Ovary (tissue), 10 donors: ENCODE results near the gene SLC7A1. TPM values are rescaled to one million over a fixed set of nuclear protein-coding genes. Genes with fewer than 3 reads are reported as not detected.
"Not testable (repeated sequence)": the region's sequence is repeated elsewhere in the genome, so short reads cannot be mapped to it uniquely, and the experiment has no call there.

Experiments
- DNase-seq, 5 donors: peaks; one replicate each; pipeline ENCODE4 v3.0.0-alpha.2; 2019 to 2020
- H3K27ac ChIP-seq, 2 donors: fragments of 200-600 bp; one replicate each; pipeline versions ENCODE4 v1.5.1 to v1.8.0; 2019 to 2022
- H3K27me3 ChIP-seq: fragments of 200-600 bp; one replicate; pipeline ENCODE4 v1.8.0; 2022
- H3K36me3 ChIP-seq: fragments of 200-600 bp; sonication (generic); one replicate; pipeline ENCODE4 v1.5.1; 2019
- H3K4me1 ChIP-seq: one replicate; pipeline ENCODE4 v1.8.1; 2013; ENCODE audit warnings: mild to moderate bottlenecking, moderate library complexity; ENCODE audit not compliant: insufficient read depth
- H3K4me3 ChIP-seq: fragments of 200-600 bp; sonication (generic); one replicate; pipeline ENCODE4 v1.5.1; 2017
- H3K9me3 ChIP-seq, 2 donors: fragments of 200-600 bp in 1 of 2; sonication (generic) in 1 of 2; one replicate each; pipeline versions ENCODE4 v1.5.1 to v1.8.1; 2013 to 2019; ENCODE audit warnings: mild to moderate bottlenecking in 1 of 2, moderate library complexity in 1 of 2
- CTCF ChIP-seq, 3 donors: fragments of 450-650 bp in 2 of 3; fragments of 200-600 bp in 1 of 3; IDR thresholded peaks; one replicate each; pipeline versions ENCODE4 v1.5.1 to v1.8.0; 2016 to 2022; ENCODE audit warnings: antibody characterized with exemption in 3 of 3, mild to moderate bottlenecking in 1 of 3
- EP300 ChIP-seq: sonication (generic); formaldehyde crosslinking; IDR thresholded peaks from one replicate; pipeline ENCODE4 v1.6.1; 2017; ENCODE audit warnings: antibody characterized with exemption
- POLR2A ChIP-seq: fragments of 450-650 bp; IDR thresholded peaks from one replicate; pipeline ENCODE4 v1.6.1; 2017; ENCODE audit warnings: antibody characterized with exemption, mild to moderate bottlenecking, moderate library complexity
- WGBS, 3 donors: extraction: QIAGEN DNeasy Blood & Tissue Kit in 1 of 3; methylation state at CpG; one replicate each; pipeline versions ENCODE4 v1.1.5 to v1.1.7; 2013 to 2017; 5-methylcytosine and 5-hydroxymethylcytosine counted together
- intact Hi-C, 4 donors: fragments of 100-400 bp; cut with DNase I; formaldehyde crosslinking; loops; one replicate each; pipeline versions ENCODE4 v1.11.0 to v1.15.1; 2022 to 2023
- long read RNA-seq, 3 donors: library from polyadenylated mRNA in 2 of 3; unstranded in 2 of 3; transcript quantifications; one replicate each; pipeline ENCODE4 v2.0.0 and lab custom pipeline, GENCODE V29; 2021 to 2026
- polyA plus RNA-seq, 2 donors: library from polyadenylated mRNA; stranded (reverse); fragments of 200-250 nt in 1 of 2; fragments of 350-450 nt in 1 of 2; fragmentation: Illumina TruSeq in 1 of 2; extraction: RNeasy Lipid Tissue Mini Kit (QIAGEN cat#74804) in 1 of 2; gene quantifications; one replicate each; pipeline ENCODE4 v1.2.3, GENCODE V29; 2013 to 2014
- total RNA-seq, 7 donors: library from RNA; depleted of rRNA in 2 of 7; stranded (reverse); fragments of >200 nt in 2 of 7; fragmentation: NEBNext Ultra II Directional in 3 of 7; extraction: Animal tissue kit (Norgen Biotek cat#: 25700) in 3 of 7; gene quantifications; one replicate each; pipeline versions ENCODE4 v1.1.0 to v1.2.4, GENCODE V29; 2016 to 2023
- donor health status: DM: no; HTN: no; CAD: no; lungs with moderate emphysema.
- donor health status: DM: no; HTN: no; CAD: no.
- donor health status: Bipolar disorder and iron deficiency.
- donor health status: DM: yes; HTN: yes; CAD: no.
- donor health status: DM: no; HTN: no; CAD: no.
- donor health status: DM: yes; HTN: yes; CAD: no.

SLC7A1 gene
- total RNA-seq (10 to 100 TPM in 6 of 7 donors, 1 to 10 TPM in 1; 3.6 to 98.7 (median 15.0) TPM), polyA plus RNA-seq (1 to 10 TPM; 3.3 to 7.8 TPM)
- long read RNA-seq, donor 1, partial matches to known transcripts, result 0 of 18 reads
- long read RNA-seq, donor 1, other reads (novel, unspliced or antisense), result 18 of 18 reads
- long read RNA-seq, donor 2, full-length matches to known transcripts, result 3 of 3 reads
- long read RNA-seq, donor 2, partial matches to known transcripts, result 0 of 3 reads
- long read RNA-seq, donor 2, other reads (novel, unspliced or antisense), result 0 of 3 reads
- long read RNA-seq, donor 3, full-length matches to known transcripts, result 2 of 17 reads
- long read RNA-seq, donor 3, partial matches to known transcripts, result 1 of 17 reads
- long read RNA-seq, donor 3, other reads (novel, unspliced or antisense), result 14 of 17 reads

GRCh38 chr13:29595380-29596063, at the start of gene SLC7A1:
TSS of gene SLC7A1 (minus strand) at chr13:29595688. CDS start at chr13:29536188, 59,500 bp downstream.
- intact Hi-C loops, result no loop called here
- Histone ChIP-seq H3K4me1 (peaks cover 2% of the 10 kb centered on the region), H3K27me3 (no peaks in the 10 kb centered on the region), H3K9me3 (no peaks in the 10 kb centered on the region), H3K27ac (peak within 1 kb of the TSS; percentile 76 to 86), H3K4me3 (peak within 1 kb of the TSS; percentile 71), H3K36me3 (no peaks in the 10 kb centered on the region)
- 0 to 1% (median 0%) methylated on average over 41 to 98 of the region's 98 CpGs for WGBS, 3 donors
- peak; percentile 54 to 78 (median 70) for DNase-seq
- no peak for TF ChIP-seq POLR2A
- no peak for TF ChIP-seq CTCF (IDR thresholded peaks at IDR 0.05)
- no peak for TF ChIP-seq EP300

GRCh38 chr13:29640665-29641064, 45.2 kb upstream of the SLC7A1 start:
- no peak overlapping the region for H3K27ac ChIP-seq
- H3K4me1 ChIP-seq, result no peaks in the 10 kb centered on the region
- intact Hi-C loops, result no loop called here
- WGBS, 3 donors, result 55 to 67% (median 57%) methylated on average over 4 of the region's 4 CpGs
- H3K36me3 ChIP-seq, result no peaks in the 10 kb centered on the region
- H3K9me3 ChIP-seq, result no peaks in the 10 kb centered on the region
- H3K27me3 ChIP-seq, result no peaks in the 10 kb centered on the region
- no peak for DNase-seq
- H3K4me3 ChIP-seq, result no peak overlapping the region
- no peak for TF ChIP-seq CTCF (IDR thresholded peaks at IDR 0.05)
- TF ChIP-seq EP300, result no peak

GRCh38 chr13:29636831-29637230, 41.3 kb upstream of the SLC7A1 start:
- intact Hi-C loops, H3K27ac ChIP-seq, DNase-seq, H3K9me3 ChIP-seq, H3K27me3 ChIP-seq, H3K4me1 ChIP-seq, H3K36me3 ChIP-seq, H3K4me3 ChIP-seq: not testable (repeated sequence)
- 88 to 93% (median 88%) methylated on average over 4 of the region's 4 CpGs for WGBS, 3 donors

GRCh38 chr13:29624997-29625396, 29.5 kb upstream of the SLC7A1 start:
- no peak for DNase-seq
- H3K4me1 ChIP-seq, result no peaks in the 10 kb centered on the region
- no peaks in the 10 kb centered on the region for H3K36me3 ChIP-seq
- H3K27ac ChIP-seq, result no peak overlapping the region
- 85 to 90% (median 89%) methylated on average over 5 of the region's 5 CpGs for WGBS, 3 donors
- no peak overlapping the region for H3K4me3 ChIP-seq
- H3K9me3 ChIP-seq, result no peaks in the 10 kb centered on the region
- no peaks in the 10 kb centered on the region for H3K27me3 ChIP-seq
- TF ChIP-seq POLR2A (no peak), EP300 (no peak), CTCF (IDR thresholded peaks at IDR 0.05) (no peak)
- intact Hi-C loops, result no loop called here

GRCh38 chr13:29621841-29622240, 26.4 kb upstream of the SLC7A1 start:
- intact Hi-C loops, result no loop called here
- DNase-seq, result no peak
- Histone ChIP-seq H3K36me3 (no peaks in the 10 kb centered on the region), H3K4me3 (no peak overlapping the region), H3K9me3 (no peaks in the 10 kb centered on the region), H3K27ac (no peak overlapping the region), H3K27me3 (no peaks in the 10 kb centered on the region), H3K4me1 (no peaks in the 10 kb centered on the region)
- TF ChIP-seq POLR2A (no peak), CTCF (IDR thresholded peaks at IDR 0.05) (no peak), EP300 (no peak)
- 94 to 96% (median 94%) methylated on average over 7 of the region's 7 CpGs for WGBS, 3 donors
